ENCODE measurements around the gene ZC3H14. TPM values are rescaled to one million over a fixed set of nuclear protein-coding genes. Genes with fewer than 3 reads are reported as not detected.

Gene ZC3H14, protein sequence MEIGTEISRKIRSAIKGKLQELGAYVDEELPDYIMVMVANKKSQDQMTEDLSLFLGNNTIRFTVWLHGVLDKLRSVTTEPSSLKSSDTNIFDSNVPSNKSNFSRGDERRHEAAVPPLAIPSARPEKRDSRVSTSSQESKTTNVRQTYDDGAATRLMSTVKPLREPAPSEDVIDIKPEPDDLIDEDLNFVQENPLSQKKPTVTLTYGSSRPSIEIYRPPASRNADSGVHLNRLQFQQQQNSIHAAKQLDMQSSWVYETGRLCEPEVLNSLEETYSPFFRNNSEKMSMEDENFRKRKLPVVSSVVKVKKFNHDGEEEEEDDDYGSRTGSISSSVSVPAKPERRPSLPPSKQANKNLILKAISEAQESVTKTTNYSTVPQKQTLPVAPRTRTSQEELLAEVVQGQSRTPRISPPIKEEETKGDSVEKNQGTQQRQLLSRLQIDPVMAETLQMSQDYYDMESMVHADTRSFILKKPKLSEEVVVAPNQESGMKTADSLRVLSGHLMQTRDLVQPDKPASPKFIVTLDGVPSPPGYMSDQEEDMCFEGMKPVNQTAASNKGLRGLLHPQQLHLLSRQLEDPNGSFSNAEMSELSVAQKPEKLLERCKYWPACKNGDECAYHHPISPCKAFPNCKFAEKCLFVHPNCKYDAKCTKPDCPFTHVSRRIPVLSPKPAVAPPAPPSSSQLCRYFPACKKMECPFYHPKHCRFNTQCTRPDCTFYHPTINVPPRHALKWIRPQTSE
- total RNA-seq: 38.7 and 45.0 TPM in 2 replicates

DNA sequence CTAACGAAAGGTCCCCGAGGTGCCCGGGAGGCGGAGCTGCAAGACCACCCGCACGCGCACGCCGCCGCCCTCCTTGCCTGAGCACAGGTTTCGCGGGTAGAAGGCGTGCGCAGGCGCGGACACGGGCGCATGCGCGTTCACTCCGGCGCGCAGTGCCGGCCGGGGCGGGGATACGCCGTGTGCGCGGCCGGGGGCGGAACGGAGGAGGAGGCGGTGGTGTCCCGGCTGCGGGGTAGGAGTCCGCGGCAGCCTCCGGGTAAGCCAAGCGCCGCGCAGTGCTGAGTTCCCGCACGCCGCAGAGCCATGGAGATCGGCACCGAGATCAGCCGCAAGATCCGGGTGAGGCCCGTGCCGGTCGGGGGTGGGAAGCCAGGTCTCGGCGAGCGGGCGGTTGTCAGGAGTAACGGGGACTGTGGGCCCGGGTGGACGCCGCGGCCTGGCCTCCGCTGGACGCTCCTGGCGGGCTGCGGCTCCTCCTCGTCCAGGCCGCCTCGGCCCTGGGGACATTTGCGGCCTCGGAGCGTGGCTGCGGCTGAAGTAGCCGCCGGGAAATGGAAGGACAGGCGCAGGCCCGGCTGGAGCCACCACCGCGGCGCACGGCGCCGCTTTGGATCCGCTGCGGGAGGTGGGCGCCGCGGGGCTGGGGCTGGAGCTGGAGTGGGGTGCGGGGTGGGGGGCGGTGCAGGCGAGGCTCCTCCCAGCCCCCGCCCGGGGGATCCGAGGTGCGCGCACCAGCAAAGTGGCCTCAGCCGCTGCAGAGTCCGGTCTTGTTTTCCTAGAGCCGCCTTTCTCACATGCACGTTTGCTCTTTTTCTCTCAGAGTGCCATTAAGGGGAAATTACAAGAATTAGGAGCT lies at the start of gene ZC3H14:
Gene ZC3H14 (plus strand): TSS at position 207 of the 856 bp plus-strand sequence. CDS start 97 bp downstream, at position 304.
- DNase-seq (peak; percentile 87), ATAC-seq (ENCODE audit: low read depth) (peak; percentile 97)
- Mint-ChIP-seq H3K4me3 (peak within 1 kb of the TSS; percentile 96), H3K4me1 (peaks cover 18% of the 10 kb centered on the region), H3K27ac (peak within 1 kb of the TSS; percentile 86), H3K36me3 (ENCODE audit: low read depth) (peaks cover 19% of the 10 kb centered on the region), H3K9me3 (peaks cover 2% of the 10 kb centered on the region), H3K27me3 (peaks cover 6% of the 10 kb centered on the region)
- TF ChIP-seq, protein P1, sequence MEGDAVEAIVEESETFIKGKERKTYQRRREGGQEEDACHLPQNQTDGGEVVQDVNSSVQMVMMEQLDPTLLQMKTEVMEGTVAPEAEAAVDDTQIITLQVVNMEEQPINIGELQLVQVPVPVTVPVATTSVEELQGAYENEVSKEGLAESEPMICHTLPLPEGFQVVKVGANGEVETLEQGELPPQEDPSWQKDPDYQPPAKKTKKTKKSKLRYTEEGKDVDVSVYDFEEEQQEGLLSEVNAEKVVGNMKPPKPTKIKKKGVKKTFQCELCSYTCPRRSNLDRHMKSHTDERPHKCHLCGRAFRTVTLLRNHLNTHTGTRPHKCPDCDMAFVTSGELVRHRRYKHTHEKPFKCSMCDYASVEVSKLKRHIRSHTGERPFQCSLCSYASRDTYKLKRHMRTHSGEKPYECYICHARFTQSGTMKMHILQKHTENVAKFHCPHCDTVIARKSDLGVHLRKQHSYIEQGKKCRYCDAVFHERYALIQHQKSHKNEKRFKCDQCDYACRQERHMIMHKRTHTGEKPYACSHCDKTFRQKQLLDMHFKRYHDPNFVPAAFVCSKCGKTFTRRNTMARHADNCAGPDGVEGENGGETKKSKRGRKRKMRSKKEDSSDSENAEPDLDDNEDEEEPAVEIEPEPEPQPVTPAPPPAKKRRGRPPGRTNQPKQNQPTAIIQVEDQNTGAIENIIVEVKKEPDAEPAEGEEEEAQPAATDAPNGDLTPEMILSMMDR (IDR thresholded peaks at IDR 0.05): no peak
- intact Hi-C loops (cut with micrococcal nuclease): loop anchor here (1.0 to 10.0 kb wide), 16 partner anchors 8 to 1834 kb away; partner anchors contain the start of genes CALM1, EFCAB11, EML5 and GALC
- POLR2A ChIA-PET: no interaction called here
- CTCF ChIA-PET: no interaction called here

DNA sequence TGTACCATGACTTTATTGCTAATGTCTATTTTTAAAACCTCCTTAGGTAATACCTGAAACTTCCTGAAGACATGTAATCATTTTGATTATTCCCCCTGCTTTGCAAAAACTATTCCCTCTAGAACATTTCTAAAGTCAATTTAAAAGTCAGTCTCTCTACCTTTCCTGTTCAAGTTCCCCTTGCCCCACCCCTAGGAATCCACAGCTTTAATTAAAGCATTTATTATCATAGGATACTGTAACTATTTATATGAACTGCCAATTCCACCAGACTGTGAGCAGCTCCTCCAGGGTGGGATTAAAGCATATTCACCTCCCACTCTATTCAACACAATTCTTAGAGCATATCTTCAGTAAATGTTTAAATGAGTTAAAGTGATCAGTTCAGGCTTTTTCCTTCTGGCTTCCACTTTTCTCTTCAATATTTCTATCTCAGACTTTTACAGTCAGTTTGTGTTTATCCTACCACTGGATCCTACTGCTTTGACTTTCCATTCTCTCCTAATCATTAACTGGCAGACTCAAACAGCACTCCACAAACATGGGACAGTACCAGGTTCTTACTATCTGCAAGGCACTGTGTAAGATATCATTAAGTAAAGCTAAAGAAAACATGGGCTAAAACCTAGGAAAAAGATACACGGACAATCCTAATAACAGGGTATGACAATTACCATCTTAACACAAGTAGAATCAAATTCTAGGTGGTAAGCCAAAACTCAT lies 47.2 kb upstream of the ZC3H14 start:
- Mint-ChIP-seq H3K27ac (no peak overlapping the region), H3K36me3 (ENCODE audit: low read depth) (no peaks in the 10 kb centered on the region), H3K27me3 (peaks cover 19% of the 10 kb centered on the region), H3K4me3 (no peak overlapping the region), H3K9me3 (no peaks in the 10 kb centered on the region), H3K4me1 (no peaks in the 10 kb centered on the region)
- CTCF ChIA-PET: no interaction called here
- DNase-seq (no peak), ATAC-seq (ENCODE audit: low read depth) (no peak)
- intact Hi-C loops (cut with micrococcal nuclease): no loop called here
- POLR2A ChIA-PET: no interaction called here
- TF ChIP-seq, protein P1 (IDR thresholded peaks at IDR 0.05): no peak

DNA sequence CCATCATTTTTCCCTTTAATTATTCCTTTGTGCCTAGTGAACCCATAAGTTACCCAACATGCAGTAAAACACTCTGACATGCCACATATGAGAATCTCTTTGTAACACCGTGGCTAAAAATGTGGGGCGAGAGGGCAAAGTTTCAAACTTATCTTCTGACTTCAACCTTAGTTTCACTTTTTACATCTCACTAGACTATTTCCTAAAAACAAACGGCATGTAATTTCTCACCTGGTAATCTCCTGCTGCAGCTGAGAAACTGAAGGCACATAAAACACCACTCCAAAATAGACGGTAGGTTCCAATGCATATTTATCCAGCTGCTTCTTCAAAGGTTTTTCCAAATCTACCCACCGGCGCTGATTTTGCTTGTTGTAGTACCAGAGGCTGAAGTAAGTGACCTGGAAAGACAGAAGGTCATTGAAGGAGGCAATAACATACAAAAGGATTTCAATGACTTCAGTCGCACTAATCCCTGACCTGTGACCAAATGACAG lies 45.9 kb upstream of the ZC3H14 start:
- TF ChIP-seq, protein P1 (IDR thresholded peaks at IDR 0.05): no peak
- Mint-ChIP-seq H3K36me3 (ENCODE audit: low read depth) (no peaks in the 10 kb centered on the region), H3K9me3 (no peaks in the 10 kb centered on the region), H3K27me3 (peaks cover 22% of the 10 kb centered on the region), H3K27ac (no peak overlapping the region), H3K4me1 (no peaks in the 10 kb centered on the region), H3K4me3 (no peak overlapping the region)
- CTCF ChIA-PET: no interaction called here
- POLR2A ChIA-PET: no interaction called here
- ATAC-seq (ENCODE audit: low read depth) (no peak), DNase-seq (no peak)
- intact Hi-C loops (cut with micrococcal nuclease): no loop called here

DNA sequence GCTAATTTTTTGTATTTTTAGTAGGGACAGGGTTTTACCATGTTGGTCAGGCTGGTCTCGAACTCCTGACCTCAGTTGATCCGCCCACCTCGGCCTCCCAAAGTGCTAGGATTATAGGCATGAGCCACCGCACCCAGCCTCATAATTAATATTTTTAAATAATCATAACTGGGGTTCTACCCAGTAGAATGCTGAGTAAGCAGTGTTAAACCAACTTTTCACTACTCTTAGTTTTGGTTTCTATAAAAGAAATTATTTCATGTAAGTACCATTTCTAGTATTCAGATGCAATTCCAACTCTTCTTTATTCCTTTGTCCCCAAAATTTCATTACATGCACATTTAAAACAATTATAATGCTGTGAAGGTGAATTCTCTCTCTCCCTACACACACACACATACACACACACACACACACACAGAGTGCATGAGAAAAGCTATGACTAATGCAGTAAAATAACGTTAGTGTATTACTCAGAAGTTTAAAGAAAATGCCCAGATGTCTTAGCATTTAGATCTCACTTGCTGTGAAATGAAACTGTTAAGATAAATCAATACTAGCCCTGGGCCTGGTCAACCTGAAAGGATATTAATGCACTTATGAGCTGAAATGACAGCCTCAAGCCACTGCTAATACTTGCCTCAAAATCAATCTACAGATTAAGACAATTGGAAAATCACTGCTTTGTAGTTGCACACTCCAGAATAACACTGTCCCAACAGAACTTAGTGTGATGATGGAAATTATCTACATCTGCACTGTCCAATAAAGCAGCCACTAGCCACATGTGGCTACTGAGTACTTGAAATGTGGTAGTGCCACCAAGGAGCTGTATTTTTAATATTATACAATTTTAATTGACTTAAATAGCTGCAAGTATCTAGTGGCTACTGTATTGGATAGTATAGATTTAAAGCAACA lies 44.0 kb upstream of the ZC3H14 start:
- CTCF ChIA-PET: no interaction called here
- intact Hi-C loops (cut with micrococcal nuclease): no loop called here
- TF ChIP-seq, protein P1 (IDR thresholded peaks at IDR 0.05): no peak
- no peaks in the 10 kb centered on the region for H3K36me3 Mint-ChIP-seq (ENCODE audit: low read depth)
- H3K9me3 Mint-ChIP-seq: no peaks in the 10 kb centered on the region
- POLR2A ChIA-PET: no interaction called here
- no peaks in the 10 kb centered on the region for H3K4me1 Mint-ChIP-seq
- ATAC-seq (ENCODE audit: low read depth): no peak
- peaks cover 26% of the 10 kb centered on the region for H3K27me3 Mint-ChIP-seq
- DNase-seq: no peak
- H3K27ac Mint-ChIP-seq: no peak overlapping the region
- H3K4me3 Mint-ChIP-seq: no peak overlapping the region

Measured in activated B cell treated with CpG ODN at 0.5 μM for 24 hours (primary cell).